IMR-90 (cell line): ENCODE data around the gene CIROP. TPM values are rescaled to one million over a fixed set of nuclear protein-coding genes. Genes with fewer than 3 reads are reported as not detected.

Experiments
- ATAC-seq: fragments of 200-7000 bp; cut with Tn5 transposase; 2 replicates; pipeline ENCODE4 v1.9.1; 2020; ENCODE audit warnings: low read depth, mild to moderate bottlenecking, moderate library complexity
- BruUV-seq: library from RNA; stranded (reverse); fragments of 400-500 nt; replicated peaks from 2 replicates; lab custom pipeline; 2021; lab: Mats Ljungman, UMichigan
- CTCF ChIA-PET: fragments of 300-600 bp; formaldehyde crosslinking; extraction: SDS; loops from one replicate; lab custom pipeline; 2021; ENCODE audit warnings: antibody characterized with exemption; lab: Yijun Ruan, JAX
- POLR2A ChIA-PET: fragments of 300-600 bp; sonication (Branson Sonifier 250); formaldehyde crosslinking; loops from one replicate; lab custom pipeline; 2022; ENCODE audit warnings: antibody characterized with exemption; ENCODE audit not compliant: unreplicated experiment; lab: Charles Lee
- DNase-seq: peaks from one replicate; pipeline ENCODE4 v3.0.0; 2013
- H2AFZ ChIP-seq: replicated peaks from 2 replicates; pipeline ENCODE3; 2013; ENCODE audit warnings: low read length, mild to moderate bottlenecking; ENCODE audit not compliant: poor library complexity
- H2AK5ac ChIP-seq: 2 replicates; pipeline ENCODE4 v1.6.1; 2013; ENCODE audit warnings: low read depth, low read length, inconsistent platforms
- H2AK9ac ChIP-seq: replicated peaks from 2 replicates; pipeline ENCODE3; 2013; ENCODE audit warnings: mild to moderate bottlenecking, low read depth, low read length, moderate library complexity; ENCODE audit not compliant: poor library complexity
- H2BK120ac ChIP-seq: 2 replicates; pipeline ENCODE4 v1.6.1; 2013; ENCODE audit warnings: low read depth, low read length, inconsistent platforms
- H2BK15ac ChIP-seq: 3 replicates; pipeline ENCODE4 v1.6.1; 2013; ENCODE audit warnings: low read depth, low read length, inconsistent platforms
- H2BK20ac ChIP-seq: 2 replicates; pipeline ENCODE4 v1.6.1; 2013; ENCODE audit warnings: low read depth, mild to moderate bottlenecking, inconsistent platforms, low read length, moderate library complexity
- H2BK5ac ChIP-seq: 2 replicates; pipeline ENCODE4 v1.6.1; 2013; ENCODE audit warnings: mild to moderate bottlenecking, low read depth, low read length, inconsistent platforms; ENCODE audit not compliant: poor library complexity, severe bottlenecking
- H3K14ac ChIP-seq: replicated peaks from 2 replicates; pipeline ENCODE4 v1.6.1; 2013; ENCODE audit warnings: low read depth, low read length, inconsistent platforms
- H3K18ac ChIP-seq: 2 replicates; pipeline ENCODE4 v1.6.1; 2013; ENCODE audit warnings: low read depth, low read length, control low read depth
- H3K23ac ChIP-seq: 2 replicates; pipeline ENCODE4 v1.6.1; 2013; ENCODE audit warnings: low read depth, low read length, inconsistent platforms
- H3K27ac ChIP-seq: 2 replicates; pipeline ENCODE4 v1.5.1; 2013; ENCODE audit warnings: mild to moderate bottlenecking, control low read depth, low read length; ENCODE audit not compliant: insufficient read depth
- H3K27me3 ChIP-seq: 2 replicates; pipeline ENCODE4 v1.6.1; 2013; ENCODE audit warnings: low read length; ENCODE audit not compliant: control insufficient read depth, insufficient read depth
- H3K36me3 ChIP-seq: 2 replicates; pipeline ENCODE4 v1.6.1; 2013; ENCODE audit warnings: low read length, mixed read lengths; ENCODE audit not compliant: control insufficient read depth, insufficient read depth
- H3K4ac ChIP-seq: 2 replicates; pipeline ENCODE4 v1.6.1; 2013; ENCODE audit warnings: low read depth, low read length, inconsistent platforms
- H3K4me1 ChIP-seq: 2 replicates; pipeline ENCODE4 v1.6.1; 2013; ENCODE audit warnings: low read length, mixed read lengths; ENCODE audit not compliant: control insufficient read depth, insufficient read depth
- H3K4me2 ChIP-seq: 2 replicates; pipeline ENCODE4 v1.6.1; 2013; ENCODE audit warnings: low read depth, mild to moderate bottlenecking, control low read depth, low read length, moderate library complexity
- H3K4me3 ChIP-seq: 2 replicates; pipeline ENCODE4 v1.5.1; 2013; ENCODE audit warnings: low read depth, mild to moderate bottlenecking, control low read depth, low read length, moderate library complexity; ENCODE audit not compliant: insufficient read depth
- H3K56ac ChIP-seq: 2 replicates; pipeline ENCODE4 v1.6.1; 2013; ENCODE audit warnings: low read length, inconsistent platforms; ENCODE audit not compliant: insufficient read depth; ENCODE audit errors: extremely low read depth
- H3K79me1 ChIP-seq, 2 experiments: 2 replicates each; pipeline ENCODE4 v1.6.1; 2013; ENCODE audit warnings: low read length in 2 of 2, inconsistent platforms in 1 of 2, low read depth in 1 of 2
- H3K9ac ChIP-seq: 2 replicates; pipeline ENCODE4 v1.6.1; 2013; ENCODE audit warnings: low read depth, low read length, control low read depth
- H3K9me1 ChIP-seq: 2 replicates; pipeline ENCODE4 v1.6.1; 2013; ENCODE audit warnings: low read length, inconsistent platforms; ENCODE audit not compliant: insufficient read depth
- H3K9me3 ChIP-seq: 2 replicates; pipeline ENCODE4 v1.6.1; 2013; ENCODE audit warnings: low read length; ENCODE audit not compliant: control insufficient read depth, insufficient read depth
- H4K20me1 ChIP-seq: 2 replicates; pipeline ENCODE4 v1.6.1; 2013; ENCODE audit warnings: low read length, inconsistent platforms; ENCODE audit not compliant: insufficient read depth
- H4K5ac ChIP-seq: 2 replicates; pipeline ENCODE4 v1.6.1; 2013; ENCODE audit warnings: mild to moderate bottlenecking, low read depth, low read length, control low read depth
- H4K8ac ChIP-seq, 2 experiments: 2 replicates each; pipeline ENCODE4 v1.6.1; 2013; ENCODE audit warnings: low read depth in 2 of 2, low read length in 2 of 2, control low read depth in 1 of 2, inconsistent platforms in 1 of 2
- H4K91ac ChIP-seq: 2 replicates; pipeline ENCODE4 v1.6.1; 2013; ENCODE audit warnings: low read depth, low read length, inconsistent platforms; ENCODE audit not compliant: insufficient read depth
- BHLHE40 ChIP-seq: fragments of 150-350 bp; IDR thresholded peaks from 2 replicates; pipeline ENCODE4 v1.6.1; 2016; ENCODE audit warnings: mild to moderate bottlenecking, low read depth, low read length
- CEBPB ChIP-seq: IDR thresholded peaks from 2 replicates; pipeline ENCODE4 v1.6.1; 2012; ENCODE audit warnings: low read depth, low read length, improper control_type of control experiment
- CHD1 ChIP-seq: IDR thresholded peaks from 2 replicates; pipeline ENCODE4 v1.6.1; 2012; ENCODE audit warnings: low read depth, low read length, improper control_type of control experiment
- FOS ChIP-seq: fragments of 150-350 bp; IDR thresholded peaks from 2 replicates; pipeline ENCODE4 v1.6.1; 2016; ENCODE audit warnings: low read depth, low read length
- MAFK ChIP-seq: IDR thresholded peaks from 2 replicates; pipeline ENCODE4 v1.6.1; 2012; ENCODE audit warnings: low read depth, low read length, improper control_type of control experiment
- MAZ ChIP-seq: IDR thresholded peaks from 2 replicates; pipeline ENCODE4 v1.6.1; 2012; ENCODE audit warnings: low read depth, mild to moderate bottlenecking, low read length, improper control_type of control experiment, moderate library complexity, borderline replicate concordance
- MXI1 ChIP-seq: IDR thresholded peaks from 2 replicates; pipeline ENCODE4 v1.6.1; 2012; ENCODE audit warnings: low read depth, mild to moderate bottlenecking, low read length, moderate library complexity, borderline replicate concordance
- NFE2L2 ChIP-seq: fragments of 150-350 bp; IDR thresholded peaks from 2 replicates; pipeline ENCODE4 v1.6.1; 2016; ENCODE audit warnings: low read depth, mild to moderate bottlenecking, low read length
- POLR2A ChIP-seq: IDR thresholded peaks from 2 replicates; pipeline ENCODE4 v1.6.1; 2012; ENCODE audit warnings: mild to moderate bottlenecking, low read depth, low read length
- RAD21 ChIP-seq: IDR thresholded peaks from 2 replicates; pipeline ENCODE4 v1.6.1; 2012; ENCODE audit warnings: low read length, improper control_type of control experiment
- RCOR1 ChIP-seq: IDR thresholded peaks from 2 replicates; pipeline ENCODE4 v1.6.1; 2012; ENCODE audit warnings: mild to moderate bottlenecking, low read length, improper control_type of control experiment; ENCODE audit not compliant: insufficient replicate concordance
- RFX5 ChIP-seq: IDR thresholded peaks from 2 replicates; pipeline ENCODE4 v1.8.0; 2012; ENCODE audit warnings: low read depth, mild to moderate bottlenecking, low read length, moderate library complexity
- SMC3 ChIP-seq: fragments of 150-350 bp; IDR thresholded peaks from 2 replicates; pipeline ENCODE4 v1.6.1; 2016; ENCODE audit warnings: low read depth, mild to moderate bottlenecking, antibody characterized with exemption, low read length, moderate library complexity
- WGBS, 2 experiments: methylation state at CpG; one replicate each; pipeline versions ENCODE4 v1.1.5 to v1.1.7; 2013; ENCODE audit warnings: missing lambda C conversion rate in 2 of 2; ENCODE audit not compliant: insufficient read length in 1 of 2; ENCODE audit errors: extremely low coverage in 2 of 2; 5-methylcytosine and 5-hydroxymethylcytosine counted together
- dilution Hi-C: fragments of 300-500 bp; cut with HindIII; formaldehyde crosslinking; loops from one replicate; pipeline ENCODE4 v1.14.3; 2018; ENCODE audit warnings: low sequenced_read_pairs; ENCODE audit not compliant: unreplicated experiment
- in situ Hi-C: fragments of 300-500 bp; cut with MboI; formaldehyde crosslinking; loops from 3 replicates; pipeline ENCODE4 v1.14.3; 2019; ENCODE audit warnings: low sequenced_read_pairs, inconsistent platforms, mixed read lengths
- intact Hi-C: fragments of 100-400 bp; cut with micrococcal nuclease; formaldehyde crosslinking; loops from 2 replicates; pipeline ENCODE4 v1.10.0; 2022
- polyA plus RNA-seq, 3 experiments: library from polyadenylated mRNA; depleted of rRNA; stranded (reverse); fragments of >200 nt; gene quantifications; 2 replicates each; pipeline ENCODE4 v1.2.3, GENCODE V29; 2012; ENCODE audit warnings: low replicate concordance in 1 of 3
- total RNA-seq: library from RNA; depleted of rRNA; stranded (reverse); fragments of >200 nt; gene quantifications from 2 replicates; pipeline ENCODE4 v1.2.3, GENCODE V29; 2012
- TF ChIP-seq, protein P1 (sequence below): fragments of 150-350 bp; IDR thresholded peaks from 2 replicates; pipeline ENCODE4 v1.6.1; 2016; ENCODE audit warnings: low read depth, mild to moderate bottlenecking, low read length, moderate library complexity, borderline replicate concordance
- TF ChIP-seq, protein P2 (sequence below): conservative IDR thresholded peaks from 2 replicates; pipeline ENCODE4 v1.5.1; 2012; ENCODE audit warnings: mild to moderate bottlenecking, low read depth, low read length, improper control_type of control experiment
- TF ChIP-seq, protein P3 (sequence below): fragments of 150-350 bp; IDR thresholded peaks from 2 replicates; pipeline ENCODE4 v1.6.1; 2017; ENCODE audit warnings: mild to moderate bottlenecking, antibody characterized with exemption, low read length, low read depth

Gene CIROP
- total and polyA plus RNA-seq, 2 of the 4 experiments (the other 2 are of a cell fraction): 0.31 to 0.36 TPM

DNA sequence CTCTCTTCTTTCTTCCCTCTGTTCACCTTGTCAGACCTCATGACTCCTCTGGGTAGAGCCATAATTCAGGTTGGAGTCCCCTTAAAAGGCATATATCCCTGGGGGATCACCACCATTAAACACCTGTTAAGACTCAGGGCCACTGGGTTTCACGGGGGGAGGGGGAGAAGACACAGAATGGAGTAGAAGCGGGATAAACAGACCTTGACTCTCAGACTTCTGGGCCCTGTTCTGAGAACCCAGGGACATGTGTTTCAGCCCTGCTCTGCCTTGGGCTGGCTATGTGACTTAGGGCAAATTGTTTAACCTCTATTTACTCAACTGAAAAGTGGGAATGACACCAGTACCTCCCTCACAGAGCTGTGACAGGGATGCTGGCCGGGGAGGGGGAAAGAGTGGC is 52.1 kb downstream of the CIROP start:
- Histone ChIP-seq H2BK5ac (no peak overlapping the region), H2BK20ac (no peak overlapping the region), H3K79me1 (peaks cover 0 to 19% of the 10 kb centered on the region in 2 experiments; a peak in 2 of 4 replicates), H2AFZ (no peak overlapping the region), H3K27me3 (no peaks in the 10 kb centered on the region), H3K9me3 (no peaks in the 10 kb centered on the region), H3K4me1 (peaks cover 10% of the 10 kb centered on the region; the same call in 1 of the 2 replicates), H3K27ac (no peak overlapping the region), H3K9me1 (no peaks in the 10 kb centered on the region), H3K36me3 (peaks cover 2% of the 10 kb centered on the region; the same call in 1 of the 2 replicates), H3K4ac (no peak overlapping the region), H2BK120ac (no peak overlapping the region), H3K56ac (no peak overlapping the region), H3K14ac (no peak overlapping the region), H4K91ac (no peak overlapping the region), H2AK5ac (no peak overlapping the region), H4K20me1 (peaks cover under 1% of the 10 kb centered on the region), H2BK15ac (no peak overlapping the region), H4K5ac (no peak overlapping the region), H4K8ac (no peak overlapping the region), H2AK9ac (peak overlapping the region; percentile 23), H3K18ac (no peak overlapping the region), H3K23ac (no peak overlapping the region), H3K9ac (no peak overlapping the region), H3K4me2 (no peak overlapping the region), H3K4me3 (no peak overlapping the region)
- dilution Hi-C loops: no loop called here
- no peak for TF ChIP-seq MAFK
- TF ChIP-seq, protein P1, sequence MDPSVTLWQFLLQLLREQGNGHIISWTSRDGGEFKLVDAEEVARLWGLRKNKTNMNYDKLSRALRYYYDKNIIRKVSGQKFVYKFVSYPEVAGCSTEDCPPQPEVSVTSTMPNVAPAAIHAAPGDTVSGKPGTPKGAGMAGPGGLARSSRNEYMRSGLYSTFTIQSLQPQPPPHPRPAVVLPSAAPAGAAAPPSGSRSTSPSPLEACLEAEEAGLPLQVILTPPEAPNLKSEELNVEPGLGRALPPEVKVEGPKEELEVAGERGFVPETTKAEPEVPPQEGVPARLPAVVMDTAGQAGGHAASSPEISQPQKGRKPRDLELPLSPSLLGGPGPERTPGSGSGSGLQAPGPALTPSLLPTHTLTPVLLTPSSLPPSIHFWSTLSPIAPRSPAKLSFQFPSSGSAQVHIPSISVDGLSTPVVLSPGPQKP: no peak
- no peak for TF ChIP-seq MXI1
- TF ChIP-seq FOS: no peak
- TF ChIP-seq POLR2A: no peak
- no peak for TF ChIP-seq RAD21
- no peak for TF ChIP-seq RCOR1
- no peak for TF ChIP-seq NFE2L2
- TF ChIP-seq BHLHE40: no peak
- TF ChIP-seq, protein P2, sequence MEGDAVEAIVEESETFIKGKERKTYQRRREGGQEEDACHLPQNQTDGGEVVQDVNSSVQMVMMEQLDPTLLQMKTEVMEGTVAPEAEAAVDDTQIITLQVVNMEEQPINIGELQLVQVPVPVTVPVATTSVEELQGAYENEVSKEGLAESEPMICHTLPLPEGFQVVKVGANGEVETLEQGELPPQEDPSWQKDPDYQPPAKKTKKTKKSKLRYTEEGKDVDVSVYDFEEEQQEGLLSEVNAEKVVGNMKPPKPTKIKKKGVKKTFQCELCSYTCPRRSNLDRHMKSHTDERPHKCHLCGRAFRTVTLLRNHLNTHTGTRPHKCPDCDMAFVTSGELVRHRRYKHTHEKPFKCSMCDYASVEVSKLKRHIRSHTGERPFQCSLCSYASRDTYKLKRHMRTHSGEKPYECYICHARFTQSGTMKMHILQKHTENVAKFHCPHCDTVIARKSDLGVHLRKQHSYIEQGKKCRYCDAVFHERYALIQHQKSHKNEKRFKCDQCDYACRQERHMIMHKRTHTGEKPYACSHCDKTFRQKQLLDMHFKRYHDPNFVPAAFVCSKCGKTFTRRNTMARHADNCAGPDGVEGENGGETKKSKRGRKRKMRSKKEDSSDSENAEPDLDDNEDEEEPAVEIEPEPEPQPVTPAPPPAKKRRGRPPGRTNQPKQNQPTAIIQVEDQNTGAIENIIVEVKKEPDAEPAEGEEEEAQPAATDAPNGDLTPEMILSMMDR: no peak
- TF ChIP-seq, protein P3, sequence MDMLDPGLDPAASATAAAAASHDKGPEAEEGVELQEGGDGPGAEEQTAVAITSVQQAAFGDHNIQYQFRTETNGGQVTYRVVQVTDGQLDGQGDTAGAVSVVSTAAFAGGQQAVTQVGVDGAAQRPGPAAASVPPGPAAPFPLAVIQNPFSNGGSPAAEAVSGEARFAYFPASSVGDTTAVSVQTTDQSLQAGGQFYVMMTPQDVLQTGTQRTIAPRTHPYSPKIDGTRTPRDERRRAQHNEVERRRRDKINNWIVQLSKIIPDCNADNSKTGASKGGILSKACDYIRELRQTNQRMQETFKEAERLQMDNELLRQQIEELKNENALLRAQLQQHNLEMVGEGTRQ: no peak
- TF ChIP-seq MAZ: no peak
- no peak for TF ChIP-seq SMC3
- TF ChIP-seq CHD1: no peak
- TF ChIP-seq CEBPB: no peak
- no peak for TF ChIP-seq RFX5
- intact Hi-C loops: loop anchor here (1.0 kb wide), 1 partner anchor 34 kb away; no protein-coding TSS in a partner anchor
- no peak for ATAC-seq
- CTCF ChIA-PET: interaction anchor here (1.4 to 1.5 kb wide), 2 partner anchors 58 to 59 kb away, joined by 4 to 5 read pairs; no protein-coding TSS in a partner anchor
- POLR2A ChIA-PET: interaction anchor here (1.0 kb wide), 1 partner anchor 122 kb away, joined by 4 read pairs; no protein-coding TSS in a partner anchor
- WGBS, 2 experiments: no CpG with 5 or more reads among the region's 3 CpGs
- no peak for DNase-seq
- no TSS peak for BruUV-seq
- in situ Hi-C loops: loop anchor here (5.0 kb wide), 1 partner anchor 60 kb away; no protein-coding TSS in a partner anchor
